Measurements from ENCODE around the gene ADORA2B.

Gene ADORA2B

GRCh38 chr17:15996322-15996721, 51.4 kb downstream of the ADORA2B start:
- FAIRE-seq = no peak

- no peak for FAIRE-seq
Observed at GRCh38 chr17:15998031-15998562, 53.2 kb downstream of the ADORA2B start.

GRCh38 chr17:15999141-15999973, 54.4 kb downstream of the ADORA2B start, which contains the start of the genes TTC19 and ZSWIM7:
TSS of gene TTC19 (plus strand) at chr17:15999824. CDS start at chr17:15999849, 25 bp downstream.
TSS of gene ZSWIM7 (minus strand) at chr17:15999704. CDS start at chr17:15999594, 110 bp downstream.
- no peak for FAIRE-seq

- no peak for FAIRE-seq
Observed at GRCh38 chr17:15999974-16000827, 55.3 kb downstream of the ADORA2B start.

- FAIRE-seq = no peak
Observed at GRCh38 chr17:16001226-16001897, 56.4 kb downstream of the ADORA2B start.

- FAIRE-seq = no peak
Observed at GRCh38 chr17:16002708-16003260, 57.9 kb downstream of the ADORA2B start.

GRCh38 chr17:16003841-16004240, 58.9 kb downstream of the ADORA2B start:
- FAIRE-seq = no peak

- FAIRE-seq = no peak
Observed at GRCh38 chr17:16005636-16006035, 60.7 kb downstream of the ADORA2B start.

- no peak for FAIRE-seq
Observed at GRCh38 chr17:16007439-16007838, 62.5 kb downstream of the ADORA2B start.

- no peak for FAIRE-seq
Observed at GRCh38 chr17:16013943-16014407, 69.0 kb downstream of the ADORA2B start.

GRCh38 chr17:16019347-16019746, 74.4 kb downstream of the ADORA2B start:
- no peak for FAIRE-seq

- FAIRE-seq = no peak
Observed at GRCh38 chr17:16023881-16024280, 79.0 kb downstream of the ADORA2B start.

GRCh38 chr17:16025202-16025601, 80.3 kb downstream of the ADORA2B start:
- FAIRE-seq = no peak

Measured in endometrium (tissue), 2 donors.